HepG2 (cell line): ENCODE results near the gene CCNF. TPM values are rescaled to one million over a fixed set of nuclear protein-coding genes. Genes with fewer than 3 reads are reported as not detected.

Experiments
- ESRRA ChIP-seq: sonication (generic); formaldehyde crosslinking; IDR thresholded peaks from 2 replicates; pipeline ENCODE4 v1.5.1; 2020; ENCODE audit warnings: mild to moderate bottlenecking, low read depth, missing genetic modification reagents
- HMGA1 ChIP-seq: sonication (generic); formaldehyde crosslinking; conservative IDR thresholded peaks from 2 replicates; pipeline ENCODE4 v1.4.0; 2020; ENCODE audit warnings: missing genetic modification reagents
- HOXA3 ChIP-seq: sonication (generic); formaldehyde crosslinking; IDR thresholded peaks from 2 replicates; pipeline ENCODE4 v1.5.0; 2020; ENCODE audit warnings: missing genetic modification reagents
- JARID2 ChIP-seq: sonication (generic); formaldehyde crosslinking; IDR thresholded peaks from 2 replicates; pipeline ENCODE4 v1.8.1; 2023; ENCODE audit warnings: missing genetic modification reagents, inconsistent platforms; ENCODE audit not compliant: insufficient replicate concordance
- MTF2 ChIP-seq: sonication (generic); formaldehyde crosslinking; IDR thresholded peaks from 2 replicates; pipeline ENCODE4 v1.5.0; 2020; ENCODE audit warnings: missing genetic modification reagents, borderline replicate concordance
- NR1H2 ChIP-seq: sonication (generic); formaldehyde crosslinking; IDR thresholded peaks from 2 replicates; pipeline ENCODE4 v1.8.1; 2022; ENCODE audit warnings: low read depth, missing genetic modification reagents, borderline replicate concordance
- RNF2 ChIP-seq: fragments of 450-650 bp; conservative IDR thresholded peaks from 2 replicates; pipeline ENCODE4 v1.6.1; 2016; ENCODE audit warnings: low read depth
- SIN3B ChIP-seq: fragments of 150-350 bp; IDR thresholded peaks from 2 replicates; pipeline ENCODE4 v1.6.1; 2014; ENCODE audit warnings: low read length
- SP4 ChIP-seq: sonication (generic); formaldehyde crosslinking; IDR thresholded peaks from 2 replicates; pipeline ENCODE4 v1.8.1; 2023; ENCODE audit warnings: mild to moderate bottlenecking, missing genetic modification reagents
- ZBTB1 ChIP-seq: sonication (generic); formaldehyde crosslinking; IDR thresholded peaks from 2 replicates; pipeline ENCODE4 v1.4.0; 2020; ENCODE audit warnings: missing genetic modification reagents, borderline replicate concordance
- ZIK1 ChIP-seq: sonication (generic); formaldehyde crosslinking; IDR thresholded peaks from 2 replicates; pipeline ENCODE4 v1.5.0; 2020; ENCODE audit warnings: mild to moderate bottlenecking, low read depth, missing genetic modification reagents, borderline replicate concordance
- ZNF224 ChIP-seq: sonication (generic); formaldehyde crosslinking; IDR thresholded peaks from 2 replicates; pipeline ENCODE4 v1.5.0; 2020; ENCODE audit warnings: mild to moderate bottlenecking, missing genetic modification reagents
- ZNF282 ChIP-seq: fragments of 450-650 bp; IDR thresholded peaks from 2 replicates; pipeline ENCODE4 v1.6.1; 2018; ENCODE audit not compliant: partially characterized antibody
- ZNF557 ChIP-seq: sonication (generic); formaldehyde crosslinking; IDR thresholded peaks from 2 replicates; pipeline ENCODE4 v1.4.0; 2020; ENCODE audit warnings: missing genetic modification reagents
- polyA plus RNA-seq, 8 experiments: library from polyadenylated mRNA; depleted of rRNA in 3 of 8; stranded (reverse) in 7 of 8; unstranded in 1 of 8; fragments of >200 nt; fragmentation: Illumina TruSeq in 4 of 8; extraction: Trizol in 4 of 8; gene quantifications; 2 replicates each; pipeline versions ENCODE4 v1.2.1 to v1.2.3, GENCODE V29; 2011 to 2016; ENCODE audit warnings: low read depth in 4 of 8, missing spikeins in 1 of 8, mixed read lengths in 1 of 8; ENCODE audit not compliant: insufficient read depth in 1 of 8
- total RNA-seq, 5 experiments: library from RNA; depleted of rRNA; stranded (reverse); fragments of >200 nt; fragmentation: Illumina TruSeq; extraction: Trizol; gene quantifications; 2 replicates each; pipeline ENCODE4 v1.2.3, GENCODE V29; 2016; ENCODE audit warnings: low read depth in 1 of 5
- TF ChIP-seq, protein P1 (sequence below): sonication (generic); formaldehyde crosslinking; IDR thresholded peaks from 2 replicates; pipeline ENCODE4 v1.5.1; 2020; ENCODE audit warnings: mild to moderate bottlenecking, missing genetic modification reagents, moderate library complexity
- TF ChIP-seq, protein P2 (sequence below): sonication (generic); formaldehyde crosslinking; IDR thresholded peaks from 2 replicates; pipeline ENCODE4 v1.8.1; 2023; ENCODE audit warnings: mild to moderate bottlenecking, inconsistent platforms, moderate library complexity, missing genetic modification reagents, borderline replicate concordance
- TF ChIP-seq, protein P3 (sequence below): sonication (generic); formaldehyde crosslinking; IDR thresholded peaks from 2 replicates; pipeline ENCODE4 v1.4.0; 2020; ENCODE audit warnings: mild to moderate bottlenecking, missing genetic modification reagents, borderline replicate concordance
- TF ChIP-seq, protein P4 (sequence below): sonication (generic); formaldehyde crosslinking; IDR thresholded peaks from 2 replicates; pipeline ENCODE4 v1.4.0; 2020; ENCODE audit warnings: missing genetic modification reagents

Gene CCNF
- total and polyA plus RNA-seq, 2 of the 13 experiments (the other 11 are each of a cell fraction or from before 2014, with no cell fraction given): 6.4 to 22.8 TPM

DNA sequence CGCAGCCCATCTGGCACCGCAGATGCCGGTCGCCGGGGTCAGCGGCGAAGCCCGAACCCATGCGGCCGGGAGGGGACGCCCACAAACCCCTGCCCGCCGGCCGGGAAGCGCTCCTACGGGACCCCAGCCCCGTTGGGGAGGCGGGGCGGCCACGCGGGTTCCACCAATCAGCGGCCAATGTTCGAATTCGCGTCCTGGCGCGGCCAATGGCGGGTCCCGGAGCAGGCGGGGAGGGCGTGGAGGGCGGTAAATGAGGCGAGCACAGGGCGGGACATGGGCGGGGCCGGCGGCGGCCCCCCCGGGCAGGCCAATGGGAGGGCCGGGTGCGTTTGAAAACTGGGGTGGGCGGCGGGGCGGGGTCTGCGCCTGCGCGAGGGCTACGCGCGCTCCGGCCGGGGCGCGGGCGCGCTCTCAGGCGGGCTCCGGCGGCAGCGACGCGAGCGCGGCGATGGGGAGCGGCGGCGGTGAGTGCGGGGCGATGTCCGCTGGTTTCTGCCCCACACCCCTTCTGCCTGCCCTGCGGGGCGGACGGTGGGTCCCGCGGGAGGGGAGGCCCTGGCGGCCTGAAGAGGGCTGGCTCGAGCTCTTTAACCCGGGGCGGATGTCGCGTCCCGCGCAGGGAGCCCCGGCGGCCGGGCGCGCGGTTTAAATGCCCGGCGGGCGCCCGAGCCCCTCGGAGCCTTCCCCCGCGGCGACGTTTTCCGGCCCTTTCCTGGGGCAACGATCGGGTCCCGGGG lies at the start of gene CCNF (continued):
- TF ChIP-seq JARID2 (CRISPR knock-in tag) (no peak), ZBTB1 (no peak), ZIK1 (peak; percentile 32; the same call in 1 of the 2 replicates), ZNF557 (CRISPR knock-in tag) (0 out of 2 replicates have a peak, but pooled peaks have one; percentile 50), HOXA3 (CRISPR knock-in tag) (peak; percentile 62), SP4 (peak; percentile 96), ESRRA (CRISPR knock-in tag) (no peak), ZNF282 (no peak), MTF2 (CRISPR knock-in tag) (peak; percentile 47; the same call in 1 of the 2 replicates), SIN3B (no peak; the same call in 1 of the 2 replicates), HMGA1 (no peak), NR1H2 (CRISPR knock-in tag) (no peak), RNF2 (peak; percentile 92), ZNF224 (CRISPR knock-in tag) (no peak)
- TF ChIP-seq, protein P1, sequence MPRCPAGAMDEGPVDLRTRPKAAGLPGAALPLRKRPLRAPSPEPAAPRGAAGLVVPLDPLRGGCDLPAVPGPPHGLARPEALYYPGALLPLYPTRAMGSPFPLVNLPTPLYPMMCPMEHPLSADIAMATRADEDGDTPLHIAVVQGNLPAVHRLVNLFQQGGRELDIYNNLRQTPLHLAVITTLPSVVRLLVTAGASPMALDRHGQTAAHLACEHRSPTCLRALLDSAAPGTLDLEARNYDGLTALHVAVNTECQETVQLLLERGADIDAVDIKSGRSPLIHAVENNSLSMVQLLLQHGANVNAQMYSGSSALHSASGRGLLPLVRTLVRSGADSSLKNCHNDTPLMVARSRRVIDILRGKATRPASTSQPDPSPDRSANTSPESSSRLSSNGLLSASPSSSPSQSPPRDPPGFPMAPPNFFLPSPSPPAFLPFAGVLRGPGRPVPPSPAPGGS (CRISPR knock-in tag): peak; percentile 16; the same call in 1 of the 2 replicates
- TF ChIP-seq, protein P2, sequence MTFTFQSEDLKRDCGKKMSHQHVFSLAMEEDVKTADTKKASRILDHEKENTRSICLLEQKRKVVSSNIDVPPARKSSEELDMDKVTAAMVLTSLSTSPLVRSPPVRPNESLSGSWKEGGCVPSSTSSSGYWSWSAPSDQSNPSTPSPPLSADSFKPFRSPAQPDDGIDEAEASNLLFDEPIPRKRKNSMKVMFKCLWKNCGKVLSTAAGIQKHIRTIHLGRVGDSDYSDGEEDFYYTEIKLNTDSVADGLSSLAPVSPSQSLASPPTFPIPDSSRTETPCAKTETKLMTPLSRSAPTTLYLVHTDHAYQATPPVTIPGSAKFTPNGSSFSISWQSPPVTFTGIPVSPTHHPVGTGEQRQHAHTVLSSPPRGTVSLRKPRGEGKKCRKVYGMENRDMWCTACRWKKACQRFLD (CRISPR knock-in tag): 0 out of 2 replicates have a peak, but pooled peaks have one; percentile 60
- TF ChIP-seq, protein P3, sequence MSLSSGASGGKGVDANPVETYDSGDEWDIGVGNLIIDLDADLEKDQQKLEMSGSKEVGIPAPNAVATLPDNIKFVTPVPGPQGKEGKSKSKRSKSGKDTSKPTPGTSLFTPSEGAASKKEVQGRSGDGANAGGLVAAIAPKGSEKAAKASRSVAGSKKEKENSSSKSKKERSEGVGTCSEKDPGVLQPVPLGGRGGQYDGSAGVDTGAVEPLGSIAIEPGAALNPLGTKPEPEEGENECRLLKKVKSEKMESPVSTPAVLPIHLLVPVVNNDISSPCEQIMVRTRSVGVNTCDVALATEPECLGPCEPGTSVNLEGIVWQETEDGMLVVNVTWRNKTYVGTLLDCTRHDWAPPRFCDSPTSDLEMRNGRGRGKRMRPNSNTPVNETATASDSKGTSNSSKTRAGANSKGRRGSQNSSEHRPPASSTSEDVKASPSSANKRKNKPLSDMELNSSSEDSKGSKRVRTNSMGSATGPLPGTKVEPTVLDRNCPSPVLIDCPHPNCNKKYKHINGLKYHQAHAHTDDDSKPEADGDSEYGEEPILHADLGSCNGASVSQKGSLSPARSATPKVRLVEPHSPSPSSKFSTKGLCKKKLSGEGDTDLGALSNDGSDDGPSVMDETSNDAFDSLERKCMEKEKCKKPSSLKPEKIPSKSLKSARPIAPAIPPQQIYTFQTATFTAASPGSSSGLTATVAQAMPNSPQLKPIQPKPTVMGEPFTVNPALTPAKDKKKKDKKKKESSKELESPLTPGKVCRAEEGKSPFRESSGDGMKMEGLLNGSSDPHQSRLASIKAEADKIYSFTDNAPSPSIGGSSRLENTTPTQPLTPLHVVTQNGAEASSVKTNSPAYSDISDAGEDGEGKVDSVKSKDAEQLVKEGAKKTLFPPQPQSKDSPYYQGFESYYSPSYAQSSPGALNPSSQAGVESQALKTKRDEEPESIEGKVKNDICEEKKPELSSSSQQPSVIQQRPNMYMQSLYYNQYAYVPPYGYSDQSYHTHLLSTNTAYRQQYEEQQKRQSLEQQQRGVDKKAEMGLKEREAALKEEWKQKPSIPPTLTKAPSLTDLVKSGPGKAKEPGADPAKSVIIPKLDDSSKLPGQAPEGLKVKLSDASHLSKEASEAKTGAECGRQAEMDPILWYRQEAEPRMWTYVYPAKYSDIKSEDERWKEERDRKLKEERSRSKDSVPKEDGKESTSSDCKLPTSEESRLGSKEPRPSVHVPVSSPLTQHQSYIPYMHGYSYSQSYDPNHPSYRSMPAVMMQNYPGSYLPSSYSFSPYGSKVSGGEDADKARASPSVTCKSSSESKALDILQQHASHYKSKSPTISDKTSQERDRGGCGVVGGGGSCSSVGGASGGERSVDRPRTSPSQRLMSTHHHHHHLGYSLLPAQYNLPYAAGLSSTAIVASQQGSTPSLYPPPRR (CRISPR knock-in tag): peak; percentile 32; the same call in 1 of the 2 replicates
- TF ChIP-seq, protein P4, sequence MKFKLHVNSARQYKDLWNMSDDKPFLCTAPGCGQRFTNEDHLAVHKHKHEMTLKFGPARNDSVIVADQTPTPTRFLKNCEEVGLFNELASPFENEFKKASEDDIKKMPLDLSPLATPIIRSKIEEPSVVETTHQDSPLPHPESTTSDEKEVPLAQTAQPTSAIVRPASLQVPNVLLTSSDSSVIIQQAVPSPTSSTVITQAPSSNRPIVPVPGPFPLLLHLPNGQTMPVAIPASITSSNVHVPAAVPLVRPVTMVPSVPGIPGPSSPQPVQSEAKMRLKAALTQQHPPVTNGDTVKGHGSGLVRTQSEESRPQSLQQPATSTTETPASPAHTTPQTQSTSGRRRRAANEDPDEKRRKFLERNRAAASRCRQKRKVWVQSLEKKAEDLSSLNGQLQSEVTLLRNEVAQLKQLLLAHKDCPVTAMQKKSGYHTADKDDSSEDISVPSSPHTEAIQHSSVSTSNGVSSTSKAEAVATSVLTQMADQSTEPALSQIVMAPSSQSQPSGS: 0 out of 2 replicates have a peak, but pooled peaks have one; percentile 6
